DOHH2 (cell line): ENCODE results near the gene USP49.

Experiments
- H3F3A ChIP-seq: fragments of 200-600 bp; sonication (generic), shearing (Covaris generic); 2 replicates; pipeline ENCODE4 v1.6.0; 2016; ENCODE audit warnings: antibody characterized with exemption, mild to moderate bottlenecking; ENCODE audit not compliant: control insufficient read depth, insufficient read depth
- H3K27ac ChIP-seq: fragments of 200-600 bp; sonication (generic); 2 replicates; pipeline ENCODE4 v1.5.1; 2014; ENCODE audit warnings: low read depth, mild to moderate bottlenecking, low read length, moderate library complexity
- H3K27me3 ChIP-seq: fragments of 200-600 bp; sonication (generic); 2 replicates; pipeline ENCODE4 v1.6.1; 2014; ENCODE audit warnings: mild to moderate bottlenecking, low read length, mixed read lengths; ENCODE audit not compliant: control insufficient read depth
- H3K36me3 ChIP-seq: fragments of 200-600 bp; sonication (generic); 2 replicates; pipeline ENCODE4 v1.6.1; 2014; ENCODE audit warnings: mild to moderate bottlenecking, low read length, moderate library complexity, mixed read lengths; ENCODE audit not compliant: control insufficient read depth
- H3K4me1 ChIP-seq: fragments of 200-600 bp; sonication (generic); 2 replicates; pipeline ENCODE4 v1.6.1; 2014; ENCODE audit warnings: mild to moderate bottlenecking, low read length, mixed read lengths; ENCODE audit not compliant: control insufficient read depth
- H3K4me2 ChIP-seq: fragments of 200-600 bp; sonication (generic); 2 replicates; pipeline ENCODE4 v1.6.0; 2014; ENCODE audit warnings: mild to moderate bottlenecking, low read length, moderate library complexity
- H3K4me3 ChIP-seq: fragments of 200-600 bp; sonication (generic); 2 replicates; pipeline ENCODE4 v1.5.1; 2014; ENCODE audit warnings: mild to moderate bottlenecking, low read length, mixed read lengths
- H3K79me2 ChIP-seq: fragments of 200-600 bp; sonication (generic); 2 replicates; pipeline ENCODE4 v1.6.1; 2014; ENCODE audit warnings: mild to moderate bottlenecking, low read length, mixed read lengths; ENCODE audit not compliant: control insufficient read depth
- H3K9me2 ChIP-seq: fragments of 200-600 bp; sonication (generic); replicated peaks from 2 replicates; pipeline ENCODE4 v1.6.1; 2014; ENCODE audit warnings: mild to moderate bottlenecking, low read length, mixed read lengths; ENCODE audit not compliant: control insufficient read depth
- H3K9me3 ChIP-seq: fragments of 200-600 bp; sonication (generic); 2 replicates; pipeline ENCODE4 v1.6.1; 2014; ENCODE audit warnings: antibody characterized with exemption, low read length, mixed read lengths; ENCODE audit not compliant: control insufficient read depth, insufficient read depth
- H4K20me1 ChIP-seq: fragments of 200-600 bp; sonication (generic); 2 replicates; pipeline ENCODE4 v1.6.0; 2014; ENCODE audit warnings: low read depth, mild to moderate bottlenecking, antibody characterized with exemption, low read length, moderate library complexity; ENCODE audit not compliant: control insufficient read depth, insufficient read depth
- EZH2phosphoT487 ChIP-seq: fragments of 200-600 bp; sonication (generic); IDR thresholded peaks from 2 replicates; pipeline ENCODE4 v1.6.1; 2017; ENCODE audit warnings: borderline replicate concordance, mild to moderate bottlenecking, antibody characterized with exemption, low read length, moderate library complexity, mixed read lengths
- TF ChIP-seq, protein P1 (sequence below): fragments of 200-600 bp; sonication (generic); IDR thresholded peaks from one replicate; pipeline ENCODE4 v1.5.1; 2014; ENCODE audit warnings: antibody characterized with exemption, mild to moderate bottlenecking, low read depth, low read length; ENCODE audit not compliant: poor library complexity, severe bottlenecking

USP49 gene

DNA sequence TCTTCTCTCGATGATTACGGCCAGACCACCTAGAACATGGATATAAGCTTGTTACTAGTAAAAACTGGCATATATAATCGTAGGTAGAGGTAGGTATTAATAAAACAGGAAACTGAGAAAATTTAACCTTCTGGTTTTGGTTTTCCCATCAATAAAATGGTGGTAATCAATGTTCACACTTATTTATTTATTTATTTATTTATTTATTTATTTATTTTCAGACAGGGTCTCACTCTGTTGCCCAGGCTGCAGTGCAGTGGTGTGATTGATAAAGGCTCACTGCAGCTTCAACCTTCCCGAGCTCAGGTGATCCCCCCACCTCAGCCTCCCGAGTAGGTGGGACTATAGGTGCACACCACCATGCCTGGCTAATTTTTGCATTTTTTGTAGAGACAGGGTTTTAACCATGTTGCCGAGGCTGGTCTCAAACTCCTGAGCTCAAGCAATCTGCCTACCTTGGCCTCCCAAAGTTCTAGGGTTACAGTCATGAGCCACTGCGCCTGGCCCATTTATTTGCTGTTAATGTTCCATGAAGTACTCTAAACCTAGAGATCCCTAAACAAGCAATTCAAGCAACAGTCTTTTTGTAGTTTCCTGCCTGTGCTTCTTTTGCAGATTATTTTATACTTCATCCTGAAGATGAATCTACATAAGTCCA is 96.1 kb downstream of the USP49 start:
- peaks cover 23% of the 10 kb centered on the region; the same call in 1 of the 2 replicates for H3K36me3 ChIP-seq
- H3K4me1 ChIP-seq = no peaks in the 10 kb centered on the region
- H4K20me1 ChIP-seq = no peaks in the 10 kb centered on the region
- no peaks in the 10 kb centered on the region for H3K9me3 ChIP-seq
- no peak for TF ChIP-seq EZH2phosphoT487
- TF ChIP-seq, protein P1, sequence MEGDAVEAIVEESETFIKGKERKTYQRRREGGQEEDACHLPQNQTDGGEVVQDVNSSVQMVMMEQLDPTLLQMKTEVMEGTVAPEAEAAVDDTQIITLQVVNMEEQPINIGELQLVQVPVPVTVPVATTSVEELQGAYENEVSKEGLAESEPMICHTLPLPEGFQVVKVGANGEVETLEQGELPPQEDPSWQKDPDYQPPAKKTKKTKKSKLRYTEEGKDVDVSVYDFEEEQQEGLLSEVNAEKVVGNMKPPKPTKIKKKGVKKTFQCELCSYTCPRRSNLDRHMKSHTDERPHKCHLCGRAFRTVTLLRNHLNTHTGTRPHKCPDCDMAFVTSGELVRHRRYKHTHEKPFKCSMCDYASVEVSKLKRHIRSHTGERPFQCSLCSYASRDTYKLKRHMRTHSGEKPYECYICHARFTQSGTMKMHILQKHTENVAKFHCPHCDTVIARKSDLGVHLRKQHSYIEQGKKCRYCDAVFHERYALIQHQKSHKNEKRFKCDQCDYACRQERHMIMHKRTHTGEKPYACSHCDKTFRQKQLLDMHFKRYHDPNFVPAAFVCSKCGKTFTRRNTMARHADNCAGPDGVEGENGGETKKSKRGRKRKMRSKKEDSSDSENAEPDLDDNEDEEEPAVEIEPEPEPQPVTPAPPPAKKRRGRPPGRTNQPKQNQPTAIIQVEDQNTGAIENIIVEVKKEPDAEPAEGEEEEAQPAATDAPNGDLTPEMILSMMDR = no peak
- H3K4me2 ChIP-seq = no peak overlapping the region
- no peaks in the 10 kb centered on the region for H3K79me2 ChIP-seq
- H3F3A ChIP-seq = no peaks in the 10 kb centered on the region; the same call in 1 of the 2 replicates
- H3K9me2 ChIP-seq = no peaks in the 10 kb centered on the region
- H3K27me3 ChIP-seq = no peaks in the 10 kb centered on the region
- H3K4me3 ChIP-seq = no peak overlapping the region
- H3K27ac ChIP-seq = no peak overlapping the region

- no peaks in the 10 kb centered on the region for H3K9me2 ChIP-seq
- no peak overlapping the region for H3K4me2 ChIP-seq
- H4K20me1 ChIP-seq = no peaks in the 10 kb centered on the region
- no peak for TF ChIP-seq EZH2phosphoT487
- TF ChIP-seq, protein P1 = no peak
- peaks cover 11% of the 10 kb centered on the region for H3F3A ChIP-seq
- H3K27me3 ChIP-seq = no peaks in the 10 kb centered on the region
- H3K36me3 ChIP-seq = peaks cover 39% of the 10 kb centered on the region
- no peak overlapping the region for H3K27ac ChIP-seq
- no peaks in the 10 kb centered on the region; the same call in 1 of the 2 replicates for H3K79me2 ChIP-seq
- no peak overlapping the region for H3K4me3 ChIP-seq
- no peaks in the 10 kb centered on the region for H3K4me1 ChIP-seq
- no peaks in the 10 kb centered on the region for H3K9me3 ChIP-seq
Observed at GRCh38 chr6:41796474-41796873, 98.7 kb downstream of the USP49 start.

GRCh38 chr6:41791984-41792383 is 103.2 kb downstream of the USP49 start:
- Histone ChIP-seq H3K36me3 (peaks cover 58% of the 10 kb centered on the region), H3K79me2 (peaks cover 33% of the 10 kb centered on the region), H3K27me3 (no peaks in the 10 kb centered on the region), H3K9me2 (no peaks in the 10 kb centered on the region), H3K4me1 (peaks cover 11% of the 10 kb centered on the region), H3K27ac (no peak overlapping the region), H3F3A (peaks cover 29% of the 10 kb centered on the region), H3K4me2 (no peak overlapping the region), H3K9me3 (no peaks in the 10 kb centered on the region), H4K20me1 (no peaks in the 10 kb centered on the region; the same call in 1 of the 2 replicates), H3K4me3 (no peak overlapping the region)
- TF ChIP-seq EZH2phosphoT487 = no peak
- TF ChIP-seq, protein P1 = no peak
